B cell (primary cell): Measurements from ENCODE around the gene C11orf91.

Experiments used
- EZH2 ChIP-seq: IDR thresholded peaks from 2 replicates; pipeline ENCODE4 v1.6.1; 2012; ENCODE audit warnings: borderline replicate concordance, low read depth, mild to moderate bottlenecking, moderate library complexity, low read length; ENCODE audit not compliant: insufficient read depth, poor library complexity, severe bottlenecking
- TF ChIP-seq, protein P1 (sequence below): fragments of 200-600 bp; IDR thresholded peaks from one replicate; pipeline ENCODE4 v1.8.0; 2022; ENCODE audit warnings: antibody characterized with exemption, mild to moderate bottlenecking

DNA sequence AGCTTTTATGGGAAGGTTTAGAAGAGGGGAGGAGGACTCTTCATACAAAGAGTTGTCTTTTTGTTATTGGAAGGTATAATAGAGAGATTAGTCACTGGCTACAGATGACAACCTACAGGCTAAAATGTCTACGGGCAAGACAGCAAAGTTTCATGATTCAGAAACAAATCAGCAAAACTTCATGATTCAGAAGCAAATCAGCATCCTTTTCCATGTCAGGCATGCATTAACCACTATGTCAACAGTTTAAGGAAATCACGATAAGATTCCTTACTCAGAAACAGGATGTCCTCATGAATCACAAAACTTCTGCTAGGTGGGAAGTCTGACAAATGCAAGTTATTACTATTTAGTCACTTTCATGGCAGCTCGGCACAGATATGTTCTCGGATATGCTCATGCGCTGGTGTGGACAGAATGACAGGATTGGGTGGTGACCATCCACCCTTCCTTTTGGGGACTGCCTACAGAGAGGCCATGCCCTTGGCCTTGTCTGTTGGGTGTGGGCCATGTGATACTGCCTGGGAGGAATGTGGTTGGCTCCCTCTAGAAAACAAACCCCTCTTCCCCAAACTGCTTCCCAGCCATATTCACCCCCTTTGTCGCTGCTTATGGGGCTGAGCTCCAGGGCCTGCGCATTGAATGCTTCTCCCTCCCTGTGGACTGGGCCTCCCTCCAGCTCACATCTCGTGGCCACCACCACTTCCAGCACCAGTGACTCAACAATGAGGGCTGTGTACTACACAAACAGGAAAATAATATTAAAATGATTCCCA, 10.1 kb downstream of the C11orf91 start:
- TF ChIP-seq, protein P1, sequence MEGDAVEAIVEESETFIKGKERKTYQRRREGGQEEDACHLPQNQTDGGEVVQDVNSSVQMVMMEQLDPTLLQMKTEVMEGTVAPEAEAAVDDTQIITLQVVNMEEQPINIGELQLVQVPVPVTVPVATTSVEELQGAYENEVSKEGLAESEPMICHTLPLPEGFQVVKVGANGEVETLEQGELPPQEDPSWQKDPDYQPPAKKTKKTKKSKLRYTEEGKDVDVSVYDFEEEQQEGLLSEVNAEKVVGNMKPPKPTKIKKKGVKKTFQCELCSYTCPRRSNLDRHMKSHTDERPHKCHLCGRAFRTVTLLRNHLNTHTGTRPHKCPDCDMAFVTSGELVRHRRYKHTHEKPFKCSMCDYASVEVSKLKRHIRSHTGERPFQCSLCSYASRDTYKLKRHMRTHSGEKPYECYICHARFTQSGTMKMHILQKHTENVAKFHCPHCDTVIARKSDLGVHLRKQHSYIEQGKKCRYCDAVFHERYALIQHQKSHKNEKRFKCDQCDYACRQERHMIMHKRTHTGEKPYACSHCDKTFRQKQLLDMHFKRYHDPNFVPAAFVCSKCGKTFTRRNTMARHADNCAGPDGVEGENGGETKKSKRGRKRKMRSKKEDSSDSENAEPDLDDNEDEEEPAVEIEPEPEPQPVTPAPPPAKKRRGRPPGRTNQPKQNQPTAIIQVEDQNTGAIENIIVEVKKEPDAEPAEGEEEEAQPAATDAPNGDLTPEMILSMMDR = no peak
- TF ChIP-seq EZH2 = no peak
